Measurements from ENCODE around the gene RAB11A.

The RAB11A gene

DNA sequence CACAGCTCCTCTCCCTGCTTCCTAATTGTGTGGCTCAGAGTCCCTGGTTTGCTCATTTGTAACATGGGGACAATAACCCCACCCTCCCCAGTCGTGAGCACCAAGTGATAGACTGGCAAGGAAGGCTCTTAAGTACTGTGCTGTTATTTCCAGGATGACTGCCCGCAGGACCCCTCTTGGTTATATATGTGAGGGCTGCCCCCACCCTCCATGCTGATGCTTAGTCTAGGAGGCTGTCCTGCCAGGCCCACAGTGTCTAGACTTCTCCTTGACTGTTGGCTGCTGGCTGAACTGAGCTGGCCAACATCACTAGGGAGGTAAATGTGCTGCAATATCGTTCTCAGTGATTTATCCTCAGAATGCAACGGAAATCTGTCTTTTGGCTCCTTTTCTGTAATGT is 45.1 kb downstream of the RAB11A start:
- no peak for TF ChIP-seq TEAD4 (IDR thresholded peaks at IDR 0.05)
- no peak for TF ChIP-seq NFIC (IDR thresholded peaks at IDR 0.05)

DNA sequence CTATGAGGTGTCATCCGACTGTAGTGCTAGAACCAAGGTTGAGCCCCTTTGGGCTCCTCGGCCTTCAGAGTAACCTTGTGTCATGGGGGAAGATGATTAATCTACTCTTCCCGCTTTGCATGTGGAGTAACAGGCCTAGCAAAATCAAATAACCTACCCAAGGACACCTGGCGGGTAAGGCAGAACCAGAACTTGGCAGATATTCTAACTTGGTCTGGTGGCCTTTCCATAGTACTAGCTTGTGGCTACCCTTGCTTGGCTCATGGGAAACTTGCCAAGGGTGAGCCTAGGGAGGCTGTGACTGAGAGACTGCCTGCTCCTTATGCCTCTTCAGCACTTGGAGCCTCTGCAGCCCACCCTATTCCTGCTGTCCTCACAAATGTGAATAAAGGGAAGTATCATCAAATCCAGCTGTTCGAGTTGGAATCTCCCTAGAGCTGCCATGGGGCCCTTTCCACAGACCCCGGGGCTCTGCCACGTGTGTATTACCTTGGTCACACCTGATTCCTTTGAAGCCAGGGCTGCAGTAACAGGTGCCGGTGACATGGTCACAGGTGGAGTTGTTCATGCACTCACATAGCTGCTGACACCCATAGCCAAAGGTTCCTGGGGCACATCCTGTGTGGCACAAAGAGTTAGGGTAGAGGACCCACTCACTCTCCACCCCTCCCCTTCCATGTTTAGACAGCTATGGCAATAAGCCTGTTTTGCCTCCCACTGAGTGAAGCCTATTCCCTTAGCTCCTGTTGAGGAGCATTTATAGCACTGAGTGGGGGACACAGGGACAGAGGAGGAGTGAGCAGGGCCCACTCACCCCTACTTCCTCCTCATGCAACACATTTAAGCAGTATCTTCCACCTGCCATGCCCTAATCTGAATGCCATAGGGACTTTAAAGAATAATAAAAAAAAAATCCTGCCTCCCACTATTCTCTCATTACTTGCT is 46.0 kb downstream of the RAB11A start:
- TF ChIP-seq, protein P1, sequence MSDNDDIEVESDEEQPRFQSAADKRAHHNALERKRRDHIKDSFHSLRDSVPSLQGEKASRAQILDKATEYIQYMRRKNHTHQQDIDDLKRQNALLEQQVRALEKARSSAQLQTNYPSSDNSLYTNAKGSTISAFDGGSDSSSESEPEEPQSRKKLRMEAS (IDR thresholded peaks at IDR 0.05) = no peak
- TF ChIP-seq TEAD4 (IDR thresholded peaks at IDR 0.05) (no peak), YY1 (IDR thresholded peaks at IDR 0.05; ENCODE audit: low read depth) (no peak), NFIC (IDR thresholded peaks at IDR 0.05) (no peak), FOXM1 (IDR thresholded peaks at IDR 0.05; ENCODE audit: borderline replicate concordance, low read depth) (no peak), CREB1 (IDR thresholded peaks at IDR 0.05; ENCODE audit: low read depth) (no peak), EP300 (IDR thresholded peaks at IDR 0.05; ENCODE audit: borderline replicate concordance) (no peak), CEBPB (IDR thresholded peaks at IDR 0.05) (no peak), TAF1 (IDR thresholded peaks at IDR 0.05; ENCODE audit: low read depth) (no peak), EGR1 (IDR thresholded peaks at IDR 0.05) (no peak), ZBTB7A (IDR thresholded peaks at IDR 0.05; ENCODE audit: low read depth) (no peak), RAD21 (IDR thresholded peaks at IDR 0.05; ENCODE audit: low read depth) (no peak), TCF12 (IDR thresholded peaks at IDR 0.05; ENCODE audit: low read depth) (no peak)
- TF ChIP-seq, protein P2, sequence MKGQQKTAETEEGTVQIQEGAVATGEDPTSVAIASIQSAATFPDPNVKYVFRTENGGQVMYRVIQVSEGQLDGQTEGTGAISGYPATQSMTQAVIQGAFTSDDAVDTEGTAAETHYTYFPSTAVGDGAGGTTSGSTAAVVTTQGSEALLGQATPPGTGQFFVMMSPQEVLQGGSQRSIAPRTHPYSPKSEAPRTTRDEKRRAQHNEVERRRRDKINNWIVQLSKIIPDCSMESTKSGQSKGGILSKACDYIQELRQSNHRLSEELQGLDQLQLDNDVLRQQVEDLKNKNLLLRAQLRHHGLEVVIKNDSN (IDR thresholded peaks at IDR 0.05) = no peak
- TF ChIP-seq, protein P3, sequence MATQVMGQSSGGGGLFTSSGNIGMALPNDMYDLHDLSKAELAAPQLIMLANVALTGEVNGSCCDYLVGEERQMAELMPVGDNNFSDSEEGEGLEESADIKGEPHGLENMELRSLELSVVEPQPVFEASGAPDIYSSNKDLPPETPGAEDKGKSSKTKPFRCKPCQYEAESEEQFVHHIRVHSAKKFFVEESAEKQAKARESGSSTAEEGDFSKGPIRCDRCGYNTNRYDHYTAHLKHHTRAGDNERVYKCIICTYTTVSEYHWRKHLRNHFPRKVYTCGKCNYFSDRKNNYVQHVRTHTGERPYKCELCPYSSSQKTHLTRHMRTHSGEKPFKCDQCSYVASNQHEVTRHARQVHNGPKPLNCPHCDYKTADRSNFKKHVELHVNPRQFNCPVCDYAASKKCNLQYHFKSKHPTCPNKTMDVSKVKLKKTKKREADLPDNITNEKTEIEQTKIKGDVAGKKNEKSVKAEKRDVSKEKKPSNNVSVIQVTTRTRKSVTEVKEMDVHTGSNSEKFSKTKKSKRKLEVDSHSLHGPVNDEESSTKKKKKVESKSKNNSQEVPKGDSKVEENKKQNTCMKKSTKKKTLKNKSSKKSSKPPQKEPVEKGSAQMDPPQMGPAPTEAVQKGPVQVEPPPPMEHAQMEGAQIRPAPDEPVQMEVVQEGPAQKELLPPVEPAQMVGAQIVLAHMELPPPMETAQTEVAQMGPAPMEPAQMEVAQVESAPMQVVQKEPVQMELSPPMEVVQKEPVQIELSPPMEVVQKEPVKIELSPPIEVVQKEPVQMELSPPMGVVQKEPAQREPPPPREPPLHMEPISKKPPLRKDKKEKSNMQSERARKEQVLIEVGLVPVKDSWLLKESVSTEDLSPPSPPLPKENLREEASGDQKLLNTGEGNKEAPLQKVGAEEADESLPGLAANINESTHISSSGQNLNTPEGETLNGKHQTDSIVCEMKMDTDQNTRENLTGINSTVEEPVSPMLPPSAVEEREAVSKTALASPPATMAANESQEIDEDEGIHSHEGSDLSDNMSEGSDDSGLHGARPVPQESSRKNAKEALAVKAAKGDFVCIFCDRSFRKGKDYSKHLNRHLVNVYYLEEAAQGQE (IDR thresholded peaks at IDR 0.05; ENCODE audit: low read depth) = no peak

DNA sequence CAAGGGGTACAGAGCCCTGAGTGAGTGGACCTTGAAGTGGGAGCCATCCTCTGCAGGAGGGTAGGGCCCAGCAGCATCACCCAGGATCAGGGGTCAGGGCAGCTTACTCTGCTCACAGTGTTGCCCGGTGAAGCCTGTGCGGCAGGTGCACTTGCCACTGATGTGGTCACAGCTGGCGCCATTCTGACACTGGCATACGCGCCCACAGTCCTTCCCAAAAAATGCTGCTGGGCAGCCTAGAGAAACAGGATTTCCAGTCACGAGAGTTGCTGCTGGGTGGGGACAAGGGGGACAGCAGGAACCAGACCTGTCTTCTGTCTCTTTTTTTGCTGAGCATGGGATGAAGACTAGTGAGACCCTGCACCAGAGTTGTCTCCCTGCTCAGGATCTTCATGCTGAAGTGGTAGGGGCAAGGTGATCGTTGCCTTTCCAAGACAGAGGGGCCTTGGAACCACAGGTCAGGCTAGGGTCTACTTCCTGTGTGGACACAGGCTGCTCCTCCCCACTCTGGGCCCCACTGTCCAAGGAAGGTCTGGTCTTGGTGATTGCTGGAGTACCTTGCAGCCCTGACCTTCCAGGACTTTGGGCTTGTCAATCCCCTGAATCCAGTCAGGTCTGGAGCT is 46.9 kb downstream of the RAB11A start:
- TF ChIP-seq NFIC (IDR thresholded peaks at IDR 0.05) = no peak
- TF ChIP-seq, protein P1 (IDR thresholded peaks at IDR 0.05) = no peak
- no peak for TF ChIP-seq TCF12 (IDR thresholded peaks at IDR 0.05; ENCODE audit: low read depth)
- TF ChIP-seq, protein P3 (IDR thresholded peaks at IDR 0.05; ENCODE audit: low read depth) = no peak
- no peak for TF ChIP-seq FOXM1 (IDR thresholded peaks at IDR 0.05; ENCODE audit: borderline replicate concordance, low read depth)
- TF ChIP-seq, protein P2 (IDR thresholded peaks at IDR 0.05) = no peak
- no peak for TF ChIP-seq ZBTB7A (IDR thresholded peaks at IDR 0.05; ENCODE audit: low read depth)
- no peak for TF ChIP-seq YY1 (IDR thresholded peaks at IDR 0.05; ENCODE audit: low read depth)
- TF ChIP-seq TEAD4 (IDR thresholded peaks at IDR 0.05) = no peak
- no peak for TF ChIP-seq RAD21 (IDR thresholded peaks at IDR 0.05; ENCODE audit: low read depth)
- no peak for TF ChIP-seq CEBPB (IDR thresholded peaks at IDR 0.05)
- no peak for TF ChIP-seq CREB1 (IDR thresholded peaks at IDR 0.05; ENCODE audit: low read depth)
- no peak for TF ChIP-seq EP300 (IDR thresholded peaks at IDR 0.05; ENCODE audit: borderline replicate concordance)

DNA sequence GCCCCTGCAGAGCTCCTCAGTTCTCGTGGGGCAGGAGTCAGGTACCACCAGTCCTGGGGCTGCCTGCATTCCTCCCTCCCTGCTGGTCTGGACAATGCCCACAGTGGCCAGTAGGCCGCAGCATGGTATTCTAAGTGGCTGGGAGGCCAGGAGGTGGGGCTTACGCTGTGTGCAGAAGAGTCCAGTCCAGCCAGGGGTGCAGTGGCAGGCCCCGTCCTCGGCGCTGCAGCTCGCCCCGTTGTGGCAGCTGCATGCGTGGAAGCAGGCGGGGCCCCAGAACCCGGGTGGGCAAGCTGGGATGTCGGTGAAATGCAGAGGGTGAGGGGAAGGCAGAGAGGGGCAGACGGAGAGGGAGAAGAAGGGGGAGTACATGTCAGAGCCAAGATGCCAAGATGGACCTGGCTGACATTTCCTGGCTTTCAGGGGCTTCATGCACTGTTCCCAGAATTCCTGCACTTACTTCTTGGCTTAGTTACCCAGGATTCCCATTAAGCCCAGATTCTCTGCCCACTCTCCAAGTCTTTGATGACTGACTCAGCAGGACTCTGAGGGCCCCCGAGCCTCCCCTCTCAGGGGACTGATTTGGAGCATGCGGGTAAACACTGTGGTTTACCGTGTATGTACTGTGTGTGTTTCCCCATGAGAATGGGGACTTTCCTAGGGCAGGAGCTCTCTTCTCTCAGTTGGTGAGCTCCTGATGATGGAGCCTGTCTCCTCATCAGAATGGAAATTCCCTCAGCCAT is 47.5 kb downstream of the RAB11A start:
- TF ChIP-seq, protein P3 (IDR thresholded peaks at IDR 0.05; ENCODE audit: low read depth) = no peak
- TF ChIP-seq NFIC (IDR thresholded peaks at IDR 0.05) (no peak), TEAD4 (IDR thresholded peaks at IDR 0.05) (peak; percentile 72), RAD21 (IDR thresholded peaks at IDR 0.05; ENCODE audit: low read depth) (peak; percentile 88)
